Naive B cell (primary cell): Measurements from ENCODE around the gene SMS. TPM values are rescaled to one million over a fixed set of nuclear protein-coding genes. Genes with fewer than 3 reads are reported as not detected.

Source experiments
- ATAC-seq, 2 donors: fragments of 150-1000 bp; cut with Tn5 transposase; 2 replicates each; pipeline ENCODE4 v1.10.0; 2021; ENCODE audit warnings: low read depth in 2 of 2, mild to moderate bottlenecking in 2 of 2, moderate library complexity in 2 of 2
- DNase-seq: peaks from one replicate; pipeline ENCODE4 v3.0.0; 2022
- H3K27ac Mint-ChIP-seq, 6 donors: one replicate each; pipeline ENCODE4 v1.8.0; 2020 to 2022; ENCODE audit warnings: mild to moderate bottlenecking in 6 of 6, mixed read lengths in 6 of 6, moderate library complexity in 5 of 6, inconsistent platforms in 2 of 6
- H3K27me3 Mint-ChIP-seq, 3 donors: one replicate each; pipeline ENCODE4 v1.8.0; 2021 to 2022; ENCODE audit warnings: mixed read lengths in 3 of 3, mild to moderate bottlenecking in 1 of 3
- H3K36me3 Mint-ChIP-seq, 2 donors: one replicate each; pipeline ENCODE4 v1.8.0; 2020 to 2022; ENCODE audit warnings: mixed read lengths in 2 of 2, inconsistent platforms in 1 of 2, mild to moderate bottlenecking in 1 of 2
- H3K4me1 Mint-ChIP-seq, 3 donors: one replicate each; pipeline ENCODE4 v1.8.0; 2020 to 2022; ENCODE audit warnings: mixed read lengths in 3 of 3, inconsistent platforms in 1 of 3, mild to moderate bottlenecking in 1 of 3, moderate library complexity in 1 of 3
- H3K4me3 Mint-ChIP-seq, 8 donors: one replicate each; pipeline ENCODE4 v1.8.0; 2020 to 2022; ENCODE audit warnings: mild to moderate bottlenecking in 8 of 8, mixed read lengths in 8 of 8, moderate library complexity in 8 of 8, inconsistent platforms in 2 of 8
- H3K9me3 Mint-ChIP-seq, 7 donors: one replicate each; pipeline ENCODE4 v1.8.0; 2020 to 2022; ENCODE audit warnings: mixed read lengths in 7 of 7, mild to moderate bottlenecking in 5 of 7, inconsistent platforms in 2 of 7, moderate library complexity in 1 of 7
- polyA plus RNA-seq, 6 donors: library from polyadenylated mRNA; unstranded; fragments of 300-500 nt; fragmentation: Illumina TruSeq; gene quantifications; one replicate each; pipeline ENCODE4 v1.2.3, GENCODE V29; 2021; ENCODE audit warnings: low read depth in 6 of 6

The SMS gene
- polyA plus RNA-seq, 6 donors from 2014 or later = 42.9 to 84.6 (median 49.6) TPM

GRCh38 chrX:21958187-21958586 is 17.7 kb downstream of the SMS start:
- DNase-seq = no peak
- Mint-ChIP-seq H3K4me3 (no peak overlapping the region), H3K4me1 (peaks cover 19 to 38% (median 32%) of the 10 kb centered on the region in 3 donors), H3K27me3 (no peaks in the 10 kb centered on the region), H3K9me3 (no peaks in the 10 kb centered on the region), H3K27ac (no peak overlapping the region), H3K36me3 (no peaks in the 10 kb centered on the region)
- ATAC-seq = no peak

- H3K36me3 Mint-ChIP-seq = no peaks in the 10 kb centered on the region
- H3K27ac Mint-ChIP-seq = no peak overlapping the region
- no peak overlapping the region for H3K4me3 Mint-ChIP-seq
- no peaks in the 10 kb centered on the region for H3K9me3 Mint-ChIP-seq
- no peaks in the 10 kb centered on the region for H3K27me3 Mint-ChIP-seq
- ATAC-seq = no peak
- DNase-seq = no peak
- H3K4me1 Mint-ChIP-seq = peaks cover 19 to 38% (median 28%) of the 10 kb centered on the region in 3 donors
These were observed 18.4 kb downstream of the SMS start for GRCh38 chrX:21958916-21959315.

- DNase-seq = no peak
- peaks cover 19 to 38% (median 28%) of the 10 kb centered on the region in 3 donors for H3K4me1 Mint-ChIP-seq
- no peaks in the 10 kb centered on the region for H3K27me3 Mint-ChIP-seq
- ATAC-seq = no peak
- no peaks in the 10 kb centered on the region for H3K9me3 Mint-ChIP-seq
- no peaks in the 10 kb centered on the region for H3K36me3 Mint-ChIP-seq
- H3K27ac Mint-ChIP-seq = no peak overlapping the region
- H3K4me3 Mint-ChIP-seq = no peak overlapping the region
These were observed 19.0 kb downstream of the SMS start for GRCh38 chrX:21959362-21960051.

GRCh38 chrX:21960569-21961541 is 20.3 kb downstream of the SMS start:
- DNase-seq (no peak), ATAC-seq (peak in 1 of 2 donors; percentile 32)
- H3K27me3 Mint-ChIP-seq = no peaks in the 10 kb centered on the region
- no peaks in the 10 kb centered on the region for H3K9me3 Mint-ChIP-seq
- peak overlapping the region in 3 of 6 donors; percentile 4 to 65 (median 50) for H3K27ac Mint-ChIP-seq
- H3K36me3 Mint-ChIP-seq = no peaks in the 10 kb centered on the region
- H3K4me3 Mint-ChIP-seq = no peak overlapping the region
- peaks cover 16 to 27% (median 20%) of the 10 kb centered on the region in 3 donors for H3K4me1 Mint-ChIP-seq

- Mint-ChIP-seq H3K4me3 (no peak overlapping the region), H3K27me3 (no peaks in the 10 kb centered on the region), H3K36me3 (no peaks in the 10 kb centered on the region), H3K4me1 (peaks cover 16 to 26% (median 20%) of the 10 kb centered on the region in 3 donors), H3K27ac (no peak overlapping the region), H3K9me3 (no peaks in the 10 kb centered on the region)
- DNase-seq = no peak
- ATAC-seq = no peak
These were observed 21.9 kb downstream of the SMS start for GRCh38 chrX:21962361-21962760.

GRCh38 chrX:21963269-21963668 is 22.8 kb downstream of the SMS start:
- H3K9me3 Mint-ChIP-seq = no peaks in the 10 kb centered on the region
- H3K27me3 Mint-ChIP-seq = no peaks in the 10 kb centered on the region
- H3K4me3 Mint-ChIP-seq = no peak overlapping the region
- DNase-seq = no peak
- no peaks in the 10 kb centered on the region for H3K36me3 Mint-ChIP-seq
- no peak for ATAC-seq
- H3K4me1 Mint-ChIP-seq = peaks cover 16 to 26% (median 20%) of the 10 kb centered on the region in 3 donors
- H3K27ac Mint-ChIP-seq = no peak overlapping the region

- peaks cover 16 to 26% (median 20%) of the 10 kb centered on the region in 3 donors for H3K4me1 Mint-ChIP-seq
- H3K27me3 Mint-ChIP-seq = no peaks in the 10 kb centered on the region
- no peak overlapping the region for H3K27ac Mint-ChIP-seq
- H3K36me3 Mint-ChIP-seq = no peaks in the 10 kb centered on the region
- no peaks in the 10 kb centered on the region for H3K9me3 Mint-ChIP-seq
- DNase-seq = no peak
- H3K4me3 Mint-ChIP-seq = no peak overlapping the region
- no peak for ATAC-seq
These were observed 23.4 kb downstream of the SMS start for GRCh38 chrX:21963731-21964405.

GRCh38 chrX:21966866-21967265 is 26.4 kb downstream of the SMS start:
- peak overlapping the region in 1 of 6 donors; percentile 54 for H3K27ac Mint-ChIP-seq

GRCh38 chrX:21968333-21968732 is 27.8 kb downstream of the SMS start:
- H3K27ac Mint-ChIP-seq = peak overlapping the region in 1 of 6 donors; percentile 67

More at GRCh38 chrX:21966866-21967265, 26.4 kb downstream of the SMS start:
- H3K9me3 Mint-ChIP-seq = no peaks in the 10 kb centered on the region
- H3K36me3 Mint-ChIP-seq = no peaks in the 10 kb centered on the region
- no peak overlapping the region for H3K4me3 Mint-ChIP-seq
- H3K4me1 Mint-ChIP-seq = peaks cover 2 to 8% (median 7%) of the 10 kb centered on the region in 3 donors
- ATAC-seq = no peak
- no peak for DNase-seq
- no peaks in the 10 kb centered on the region for H3K27me3 Mint-ChIP-seq

GRCh38 chrX:21970326-21970725 is 29.8 kb downstream of the SMS start:
- Mint-ChIP-seq H3K27ac (peak overlapping the region in 2 of 6 donors; percentile 30 to 38), H3K27me3 (no peaks in the 10 kb centered on the region), H3K4me1 (peaks cover 15 to 27% (median 22%) of the 10 kb centered on the region in 3 donors), H3K9me3 (no peaks in the 10 kb centered on the region), H3K4me3 (no peak overlapping the region), H3K36me3 (no peaks in the 10 kb centered on the region)
- ATAC-seq (no peak), DNase-seq (no peak)

More at GRCh38 chrX:21968333-21968732, 27.8 kb downstream of the SMS start:
- Mint-ChIP-seq H3K4me3 (no peak overlapping the region), H3K27me3 (no peaks in the 10 kb centered on the region), H3K4me1 (peaks cover 11 to 16% (median 12%) of the 10 kb centered on the region in 3 donors), H3K9me3 (no peaks in the 10 kb centered on the region), H3K36me3 (no peaks in the 10 kb centered on the region)
- ATAC-seq (no peak), DNase-seq (no peak)

GRCh38 chrX:21972046-21972445 is 31.5 kb downstream of the SMS start:
- DNase-seq (no peak), ATAC-seq (no peak)
- Mint-ChIP-seq H3K9me3 (no peaks in the 10 kb centered on the region), H3K4me3 (peak overlapping the region in 1 of 8 donors; percentile 22), H3K27me3 (no peaks in the 10 kb centered on the region), H3K27ac (peak overlapping the region in 5 of 6 donors; percentile 24 to 93 (median 66)), H3K4me1 (peaks cover 15 to 27% (median 22%) of the 10 kb centered on the region in 3 donors), H3K36me3 (no peaks in the 10 kb centered on the region)

- peak overlapping the region in 5 of 6 donors; percentile 27 to 93 (median 82) for H3K27ac Mint-ChIP-seq
These were observed 32.2 kb downstream of the SMS start for GRCh38 chrX:21972721-21973120.

More at GRCh38 chrX:21972721-21973120, 32.2 kb downstream of the SMS start:
- Mint-ChIP-seq H3K36me3 (no peaks in the 10 kb centered on the region), H3K9me3 (no peaks in the 10 kb centered on the region), H3K27me3 (no peaks in the 10 kb centered on the region), H3K4me3 (peak overlapping the region in 6 of 8 donors; percentile 30 to 71 (median 48)), H3K4me1 (peaks cover 15 to 27% (median 22%) of the 10 kb centered on the region in 3 donors)
- DNase-seq (peak; percentile 23), ATAC-seq (peak; percentile 70 to 74)
